B cell (primary cell): ENCODE results near the gene SAMD4B. TPM values are rescaled to one million over a fixed set of nuclear protein-coding genes. Genes with fewer than 3 reads are reported as not detected.

Experiments used
- ATAC-seq: fragments of 200-7000 bp; cut with Tn5 transposase; one replicate; pipeline ENCODE4 v1.10.0; 2021; ENCODE audit warnings: low read depth, mild to moderate bottlenecking, moderate number of reproducible peaks, moderate library complexity
- CTCF ChIA-PET: fragments of 350-600 bp; sonication (Branson Sonifier 250); formaldehyde crosslinking; loops from one replicate; lab custom pipeline; 2021; ENCODE audit warnings: antibody characterized with exemption, inconsistent platforms; lab: Charles Lee
- POLR2A ChIA-PET: fragments of 350-600 bp; sonication (Branson Sonifier 250); formaldehyde crosslinking; loops from one replicate; lab custom pipeline; 2021; ENCODE audit warnings: antibody characterized with exemption; lab: Charles Lee
- DNase-seq: peaks from one replicate; pipeline ENCODE4 v3.0.0; 2013
- H2AFZ ChIP-seq: 2 replicates; pipeline ENCODE4 v1.6.1; 2012; ENCODE audit warnings: mild to moderate bottlenecking, low read depth, low read length; ENCODE audit not compliant: insufficient read depth, poor library complexity, severe bottlenecking
- H3K27ac ChIP-seq, 2 donors: 1 replicate in 1 of 2; 2 replicates in 1 of 2; pipeline ENCODE4 v1.5.1; 2012 to 2013; ENCODE audit warnings: low read length in 2 of 2, mild to moderate bottlenecking in 2 of 2, moderate library complexity in 1 of 2
- H3K27me3 ChIP-seq, 4 experiments: fragments of 200-600 bp in 1 of 4; sonication (generic) in 1 of 4; replicated peaks in 1 of 4; 1 replicate in 2 of 4; 2 replicates in 2 of 4; pipeline versions ENCODE4 v1.6.1 to v1.7.0; 2013 to 2016; ENCODE audit warnings: low read length in 3 of 4, mild to moderate bottlenecking in 2 of 4, mixed read lengths in 1 of 4, moderate library complexity in 1 of 4; ENCODE audit not compliant: insufficient read depth in 4 of 4, control insufficient read depth in 3 of 4; ENCODE audit errors: control extremely low read depth in 1 of 4
- H3K36me3 ChIP-seq, 2 experiments: replicated peaks in 1 of 2; 1 replicate in 1 of 2; 2 replicates in 1 of 2; pipeline versions ENCODE4 v1.6.1 to v1.7.1; 2013; ENCODE audit warnings: low read length in 1 of 2; ENCODE audit not compliant: insufficient read depth in 2 of 2, control insufficient read depth in 1 of 2; ENCODE audit errors: control extremely low read depth in 1 of 2, extremely low read depth in 1 of 2
- H3K4me1 ChIP-seq, 2 donors: fragments of 200-600 bp in 1 of 2; sonication (generic) in 1 of 2; 1 replicate in 1 of 2; 2 replicates in 1 of 2; pipeline versions ENCODE4 v1.5.1 to v1.6.1; 2013 to 2017; ENCODE audit warnings: low read length in 2 of 2; ENCODE audit not compliant: control insufficient read depth in 2 of 2, insufficient read depth in 2 of 2
- H3K4me2 ChIP-seq: replicated peaks from 2 replicates; pipeline ENCODE3; 2012; ENCODE audit warnings: mild to moderate bottlenecking, low read depth, low read length; ENCODE audit not compliant: poor library complexity, severe bottlenecking
- H3K4me3 ChIP-seq, 5 experiments: fragments of 200-600 bp in 1 of 5; sonication (generic) in 1 of 5; 1 replicate in 3 of 5; 2 replicates in 2 of 5; pipeline versions ENCODE4 v1.5.1 to v1.7.0; 2011 to 2016; ENCODE audit warnings: low read length in 4 of 5, mild to moderate bottlenecking in 4 of 5, low read depth in 2 of 5, control low read depth in 1 of 5, moderate library complexity in 1 of 5; ENCODE audit not compliant: insufficient read depth in 1 of 5; ENCODE audit errors: control extremely low read depth in 1 of 5, extremely low read depth in 1 of 5
- H3K79me2 ChIP-seq: fragments of 200-600 bp; sonication (generic); one replicate; pipeline ENCODE4 v1.6.0; 2016; ENCODE audit warnings: low read length; ENCODE audit not compliant: control insufficient read depth, insufficient read depth
- H3K9ac ChIP-seq: fragments of 200-600 bp; sonication (generic); 2 replicates; pipeline ENCODE4 v1.6.1; 2017; ENCODE audit warnings: mild to moderate bottlenecking, low read length, moderate library complexity
- H3K9me3 ChIP-seq, 3 donors: one replicate each; pipeline versions ENCODE4 v1.6.1 to v1.7.1; 2013; ENCODE audit warnings: low read length in 2 of 3; ENCODE audit not compliant: control insufficient read depth in 2 of 3, insufficient read depth in 1 of 3; ENCODE audit errors: control extremely low read depth in 1 of 3
- H4K20me1 ChIP-seq: 2 replicates; pipeline ENCODE4 v1.6.0; 2012; ENCODE audit warnings: mild to moderate bottlenecking, low read length; ENCODE audit not compliant: insufficient read depth, control insufficient read depth, poor library complexity, severe bottlenecking
- H3K27ac Mint-ChIP-seq: one replicate; pipeline ENCODE4 v1.8.0; 2021; ENCODE audit warnings: mixed read lengths
- H3K27me3 Mint-ChIP-seq: one replicate; pipeline ENCODE4 v1.8.0; 2021; ENCODE audit warnings: mixed read lengths
- H3K4me1 Mint-ChIP-seq: one replicate; pipeline ENCODE4 v1.8.0; 2021; ENCODE audit warnings: mixed read lengths
- H3K4me3 Mint-ChIP-seq: one replicate; pipeline ENCODE4 v1.8.0; 2021; ENCODE audit warnings: mixed read lengths
- H3K9me3 Mint-ChIP-seq: one replicate; pipeline ENCODE4 v1.8.0; 2022; ENCODE audit warnings: mixed read lengths; ENCODE audit not compliant: insufficient read depth
- CTCF ChIP-seq: fragments of 200-600 bp; IDR thresholded peaks from one replicate; pipeline ENCODE4 v1.8.0; 2022; ENCODE audit warnings: antibody characterized with exemption, mild to moderate bottlenecking
- EZH2 ChIP-seq: IDR thresholded peaks from 2 replicates; pipeline ENCODE4 v1.6.1; 2012; ENCODE audit warnings: borderline replicate concordance, low read depth, mild to moderate bottlenecking, moderate library complexity, low read length; ENCODE audit not compliant: insufficient read depth, poor library complexity, severe bottlenecking
- WGBS: methylation state at CpG from one replicate; pipeline ENCODE4 v1.1.5; 2013; ENCODE audit warnings: missing lambda C conversion rate; ENCODE audit not compliant: insufficient coverage; 5-methylcytosine and 5-hydroxymethylcytosine counted together
- intact Hi-C: fragments of 100-400 bp; cut with micrococcal nuclease; formaldehyde crosslinking; loops from one replicate; pipeline ENCODE4 v1.10.0; 2022
- polyA plus RNA-seq: library from polyadenylated mRNA; depleted of rRNA; stranded (reverse); fragments of >200 nt; gene quantifications from 2 replicates; pipeline ENCODE4 v1.2.3, GENCODE V29; 2012
- total RNA-seq, 2 donors: library from RNA; stranded (reverse); fragments of 120-200 nt in 1 of 2; gene quantifications; 1 replicate in 1 of 2; 2 replicates in 1 of 2; pipeline versions ENCODE4 v1.2.3 to v1.2.4, GENCODE V29; 2013 to 2022

The SAMD4B gene
- total and polyA plus RNA-seq, 2 donors (not counting 1 experiment from before 2014, with no cell fraction given) = 87.3 to 90.0 TPM

GRCh38 chr19:39409208-39410016, 67.2 kb downstream of the SAMD4B start:
- peaks cover 39 to 59% of the 10 kb centered on the region in 2 donors for H3K4me1 ChIP-seq
- peak overlapping the region; percentile 99 for H3K27ac Mint-ChIP-seq
- H3K4me1 Mint-ChIP-seq = peaks cover 58% of the 10 kb centered on the region
- ATAC-seq (peak; percentile 3), DNase-seq (peak; percentile 90)
- peaks cover 0 to 24% of the 10 kb centered on the region in 2 experiments for H3K36me3 ChIP-seq
- peak overlapping the region; percentile 87 to 99 (median 95) for H3K4me3 ChIP-seq
- peak overlapping the region; percentile 99 for H3K9ac ChIP-seq
- H2AFZ ChIP-seq = no peak overlapping the region
- peaks cover 53% of the 10 kb centered on the region for H3K79me2 ChIP-seq
- WGBS = under 1% methylated on average over 35 of the region's 52 CpGs
- intact Hi-C loops = loop anchor here (1.0 to 10.0 kb wide), 4 partner anchors 8 to 1368 kb away; partner anchors contain the start of genes EIF3K, MAP4K1, MIA and RAB4B
- H3K27me3 ChIP-seq = no peaks in the 10 kb centered on the region
- peaks cover 0 to 2% (median 0%) of the 10 kb centered on the region in 3 donors for H3K9me3 ChIP-seq
- H4K20me1 ChIP-seq = peaks cover 28% of the 10 kb centered on the region
- no peaks in the 10 kb centered on the region for H3K27me3 Mint-ChIP-seq
- no peak for TF ChIP-seq EZH2
- TF ChIP-seq CTCF = no peak
- H3K4me2 ChIP-seq = peak overlapping the region; percentile 100
- ChIA-PET POLR2A (interaction anchor here (0.8 to 4.5 kb wide), 5 partner anchors 9 to 26 kb away, joined by 3 to 67 read pairs (median 11); partner anchors contain the start of genes MED29, PAF1 and RPS16), CTCF (interaction anchor here (2.9 kb wide), 2 partner anchors 10 to 18 kb away, joined by 12 to 42 read pairs; partner anchors contain the start of genes MED29 and PAF1)
- no peaks in the 10 kb centered on the region for H3K9me3 Mint-ChIP-seq
- peak overlapping the region; percentile 100 for H3K27ac ChIP-seq
- H3K4me3 Mint-ChIP-seq = peak overlapping the region; percentile 94
